Erythroblast (primary cell): Measurements from ENCODE around the gene ZC3H12A.
"Not testable (repeated sequence)": the region's sequence is repeated elsewhere in the genome, so short reads cannot be mapped to it uniquely, and the experiment has no call there.

Experiments
- DNase-seq, 2 experiments: peaks; one replicate each; lab custom pipeline; 2025; lab: John Stamatoyannopoulos, UW
- GATA1 ChIP-seq: IDR thresholded peaks from 2 replicates; pipeline ENCODE4 v1.6.1; 2011; ENCODE audit warnings: low read depth, mild to moderate bottlenecking, control low read depth, low read length, moderate library complexity
- POLR2A ChIP-seq: IDR thresholded peaks from 2 replicates; pipeline ENCODE4 v1.6.1; 2011; ENCODE audit warnings: mild to moderate bottlenecking, low read length

Gene ZC3H12A

DNA sequence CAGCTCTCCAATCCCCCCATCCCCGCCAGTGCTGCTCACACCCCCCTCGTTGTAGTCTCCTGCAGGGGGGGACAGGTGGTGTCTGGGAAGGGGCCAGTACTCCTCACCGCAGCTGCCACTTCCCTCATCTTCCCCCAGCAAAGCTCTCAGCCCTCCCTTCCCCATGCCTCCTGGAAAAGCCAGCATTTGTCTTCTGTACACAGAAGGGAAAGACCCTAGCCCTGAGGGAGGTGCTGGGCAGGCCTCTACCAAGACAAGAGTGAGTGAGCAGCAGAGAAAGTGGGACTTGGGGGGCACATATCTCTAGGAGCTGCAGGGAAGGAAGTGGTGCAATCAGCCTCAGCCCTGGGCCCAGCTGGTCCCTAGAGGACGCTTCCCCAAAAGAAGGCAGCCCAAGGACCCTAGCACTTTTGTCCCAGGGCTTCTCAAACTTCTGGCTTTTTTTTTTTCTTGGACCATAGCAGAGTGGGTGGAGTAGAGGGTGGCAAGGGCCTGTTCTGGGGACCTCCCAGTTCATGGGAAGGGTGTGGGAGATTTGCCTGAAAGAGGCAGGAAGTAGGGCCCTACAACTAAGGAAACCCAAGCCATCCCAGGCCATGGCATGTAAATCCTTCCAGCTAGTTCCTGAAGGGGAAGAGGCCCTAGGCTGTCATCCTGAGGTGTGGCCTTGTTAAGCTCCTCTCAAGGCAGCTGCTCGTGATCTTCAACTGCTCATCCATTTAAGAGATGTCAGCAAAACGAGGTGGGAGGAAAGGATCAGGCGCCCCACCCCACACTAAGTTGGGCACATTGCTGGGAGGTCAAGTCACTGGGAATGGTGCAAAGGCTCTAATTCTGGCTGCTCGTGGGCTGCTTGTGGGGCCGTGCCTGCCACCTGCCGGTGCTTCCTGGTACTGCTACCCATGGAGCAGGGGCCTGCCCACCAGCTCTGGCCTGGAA lies 12.6 kb downstream of the ZC3H12A start:
- DNase-seq: peak; percentile 74 to 88
- TF ChIP-seq POLR2A: no peak
- no peak for TF ChIP-seq GATA1

DNA sequence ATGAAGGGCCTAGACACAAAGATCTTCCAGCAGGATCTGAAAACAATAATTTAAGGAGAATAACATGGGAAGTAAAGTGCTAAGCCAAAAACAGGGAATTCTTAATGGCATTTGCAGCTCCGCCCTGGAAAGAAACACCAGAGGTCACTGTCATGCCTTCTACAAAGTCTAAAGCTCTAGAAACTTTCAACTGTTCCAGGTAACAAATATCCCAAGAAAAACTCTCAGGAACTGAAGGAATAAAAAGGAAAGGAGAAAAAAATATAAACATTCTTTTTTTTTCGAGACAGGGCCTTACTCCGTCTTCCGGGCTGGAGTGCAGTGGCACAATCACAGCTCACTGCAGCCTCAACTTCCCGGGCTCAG lies 13.2 kb downstream of the ZC3H12A start:
- TF ChIP-seq GATA1 (no peak), POLR2A (no peak)

DNA sequence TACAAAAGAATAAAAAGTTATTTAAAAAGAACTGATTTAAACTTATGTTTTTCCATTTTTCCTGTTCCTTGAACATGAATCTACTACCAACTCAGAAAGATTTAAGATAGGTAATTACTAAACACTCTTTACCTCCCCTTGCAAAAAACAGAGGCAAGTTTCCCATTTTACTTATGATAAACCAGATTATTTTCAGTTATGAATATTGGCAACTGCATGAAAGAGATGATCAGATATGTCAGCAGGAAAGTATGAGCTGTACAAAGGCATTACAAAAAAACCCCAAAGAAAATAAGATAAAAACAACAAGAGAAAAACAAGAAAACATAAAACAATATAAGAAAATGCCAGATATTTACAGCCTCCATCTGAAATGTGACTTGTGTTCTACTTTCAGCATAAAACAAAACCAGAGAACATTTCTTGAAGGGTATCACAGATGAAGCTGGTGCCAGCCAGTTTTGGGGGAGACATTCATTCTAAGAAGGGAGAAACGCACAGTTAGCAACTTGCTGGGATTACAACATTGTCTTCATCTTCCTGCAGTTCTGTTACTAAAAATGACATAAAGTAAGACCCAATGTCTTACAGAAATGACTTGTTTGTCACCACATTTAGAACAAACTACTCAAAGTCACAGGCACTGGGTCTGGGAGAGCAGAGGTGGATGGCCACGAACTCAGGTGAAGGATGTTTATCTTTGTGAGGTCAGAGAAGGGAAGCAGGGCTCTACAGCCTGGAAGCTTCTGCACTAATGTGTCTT lies 19.1 kb downstream of the ZC3H12A start:
- no peak for DNase-seq
- no peak for TF ChIP-seq POLR2A
- TF ChIP-seq GATA1: no peak

More for the DNA sequence above, 13.2 kb downstream of the ZC3H12A start:
- DNase-seq: no peak

DNA sequence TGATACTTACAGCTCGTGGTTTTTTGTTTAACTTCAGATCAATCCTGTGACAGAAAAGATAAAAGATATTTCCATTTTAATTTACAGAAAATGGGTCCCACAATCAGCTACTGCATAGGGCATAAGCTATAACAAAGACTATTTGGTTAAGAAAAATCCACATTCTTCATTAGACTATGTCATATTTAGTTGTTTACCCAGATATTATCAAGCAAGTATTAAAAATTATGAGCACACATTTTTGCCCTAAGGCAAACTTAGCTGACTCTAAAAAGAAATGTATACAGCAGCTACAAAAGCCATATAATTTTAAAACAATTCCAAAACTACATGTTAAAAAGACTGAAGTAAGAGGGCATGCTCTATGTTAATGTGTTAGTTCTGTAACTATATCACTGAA lies 21.5 kb downstream of the ZC3H12A start:
- no peak for DNase-seq
- TF ChIP-seq POLR2A: no peak
- TF ChIP-seq GATA1: no peak

DNA sequence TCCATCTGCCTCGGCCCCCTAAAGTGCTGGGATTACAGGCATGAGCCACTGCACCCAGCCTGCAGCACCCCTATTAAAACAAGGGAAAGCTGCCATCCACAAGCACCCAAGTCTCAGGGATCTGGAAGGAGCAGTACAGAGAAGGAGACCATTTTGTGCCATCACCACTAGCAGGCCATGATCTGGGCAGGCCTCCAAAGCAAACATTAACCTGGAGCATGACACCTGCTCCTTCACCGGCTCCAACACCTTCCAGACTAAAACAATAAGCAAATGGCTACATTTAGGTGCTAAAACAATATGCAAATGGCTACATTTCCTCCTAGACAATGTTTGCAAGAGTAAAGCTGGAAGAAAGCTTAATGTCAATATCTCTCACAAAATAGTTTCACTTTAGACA lies 23.5 kb downstream of the ZC3H12A start:
- no peak for TF ChIP-seq POLR2A
- no peak for TF ChIP-seq GATA1
- DNase-seq: no peak

DNA sequence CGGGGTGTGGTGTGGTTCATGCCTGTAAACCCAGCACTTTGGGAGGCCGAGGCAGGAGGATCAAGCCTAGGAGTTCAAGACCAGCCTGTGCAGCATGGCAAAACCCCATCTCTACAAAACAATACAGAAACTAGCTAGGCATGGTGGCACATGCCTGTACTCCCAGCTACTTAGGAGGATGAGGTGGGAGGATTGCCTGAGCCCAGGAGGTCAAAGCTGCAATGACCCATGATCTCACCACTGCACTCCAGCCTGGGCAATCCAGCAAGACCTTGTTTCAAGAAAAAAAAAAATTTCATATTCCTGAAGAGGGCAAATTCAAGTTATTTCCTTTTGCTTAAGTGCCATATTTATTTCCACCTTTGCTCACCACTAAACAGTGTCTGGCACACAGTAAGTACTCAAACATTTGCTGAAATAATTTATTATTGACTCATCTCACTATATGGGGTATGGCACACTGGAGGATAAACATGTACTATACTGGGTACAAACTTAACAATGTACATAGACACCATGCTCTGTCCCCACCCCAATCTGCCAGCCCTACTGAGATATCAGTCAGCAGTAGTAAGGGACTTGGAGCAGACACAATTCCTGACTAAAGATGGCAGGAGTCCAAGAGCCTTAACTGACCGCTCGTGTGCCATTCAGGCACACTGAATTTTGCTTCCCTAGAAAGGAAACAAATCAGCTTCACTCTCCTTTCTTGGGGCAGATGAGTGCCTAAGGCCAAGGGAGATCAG lies 24.7 kb downstream of the ZC3H12A start:
- no peak for TF ChIP-seq GATA1
- TF ChIP-seq POLR2A: no peak
- peak; percentile 60 to 67 for DNase-seq

DNA sequence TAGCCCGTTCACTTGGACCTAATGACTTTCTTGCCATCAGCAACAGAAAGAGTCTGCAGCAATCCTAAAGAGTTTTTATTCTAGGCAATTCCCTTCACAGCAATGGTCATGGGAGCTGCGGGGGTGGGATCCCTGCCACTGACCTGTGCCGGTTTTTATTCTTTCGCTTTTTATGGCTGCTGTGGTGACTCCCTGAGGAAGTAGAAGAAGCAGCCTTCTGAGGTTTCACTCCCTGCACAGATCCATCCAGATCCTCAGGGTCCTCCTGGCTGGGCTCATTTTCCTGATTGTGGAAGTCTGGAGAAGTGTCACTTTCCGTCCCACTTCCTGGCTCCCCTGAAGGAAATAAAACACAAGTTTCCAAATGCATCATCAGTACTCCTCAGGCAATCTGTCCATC lies 27.3 kb downstream of the ZC3H12A start:
- DNase-seq: no peak
- TF ChIP-seq POLR2A: no peak
- TF ChIP-seq GATA1: no peak

DNA sequence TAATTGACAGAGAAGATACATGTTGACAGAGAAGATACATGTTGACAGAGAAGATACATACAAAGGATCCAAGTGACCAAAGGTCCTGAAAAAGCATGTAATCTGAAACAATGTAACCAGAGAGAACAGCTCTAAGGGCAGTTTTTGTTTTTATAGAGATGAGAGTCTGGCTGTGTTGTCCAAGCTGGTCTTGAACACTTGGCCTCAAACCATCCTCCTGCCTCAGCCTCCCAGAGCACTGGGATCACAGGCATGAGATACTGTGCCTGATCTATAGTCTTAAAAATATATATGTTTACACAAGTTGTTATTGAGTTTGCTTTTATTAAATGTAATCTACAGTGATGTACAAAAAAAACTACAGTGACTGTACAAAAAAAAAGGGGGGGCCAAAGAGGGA lies 27.7 kb downstream of the ZC3H12A start:
- TF ChIP-seq POLR2A: no peak
- no peak for DNase-seq

DNA sequence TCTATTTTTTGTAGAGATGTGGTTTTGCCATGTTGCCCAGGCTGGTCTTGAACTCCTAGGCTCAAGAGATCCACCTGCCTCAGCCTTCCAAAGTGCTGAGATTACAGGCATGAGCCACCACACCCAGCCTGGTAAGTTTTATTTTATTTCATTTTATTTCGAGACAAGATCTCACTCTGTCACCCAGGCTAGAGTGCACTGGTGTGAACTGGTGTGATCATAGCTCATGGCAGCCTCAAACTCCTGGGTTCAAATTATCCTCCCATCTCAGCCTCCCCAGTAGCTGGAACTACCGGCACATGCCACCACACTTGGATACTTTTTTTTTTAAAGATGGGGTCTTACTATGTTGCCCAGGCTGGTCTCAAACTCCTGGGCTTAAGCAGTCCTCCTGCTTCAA lies 28.4 kb downstream of the ZC3H12A start:
- not testable (repeated sequence) for DNase-seq

DNA sequence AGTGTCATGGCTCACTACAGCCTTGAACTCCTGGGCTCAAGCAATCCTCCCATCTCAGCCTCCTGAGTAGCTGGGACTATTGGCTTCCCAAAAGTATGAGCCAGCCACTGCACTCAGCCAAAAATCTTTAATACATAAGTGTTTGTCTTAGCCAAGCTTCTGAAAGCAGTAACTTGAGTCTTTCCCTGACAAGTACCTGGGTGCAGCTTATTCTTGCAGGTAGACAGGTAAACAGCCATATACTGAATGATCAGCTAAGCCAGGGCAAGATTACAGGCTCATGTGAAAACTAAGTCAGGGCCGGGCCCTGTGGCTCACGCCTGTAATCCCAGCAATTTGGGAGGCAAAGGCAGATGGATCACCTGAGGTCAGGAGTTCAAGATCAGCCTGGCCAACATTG lies 32.4 kb downstream of the ZC3H12A start:
- no peak for TF ChIP-seq POLR2A
- no peak for TF ChIP-seq GATA1
- no peak for DNase-seq

DNA sequence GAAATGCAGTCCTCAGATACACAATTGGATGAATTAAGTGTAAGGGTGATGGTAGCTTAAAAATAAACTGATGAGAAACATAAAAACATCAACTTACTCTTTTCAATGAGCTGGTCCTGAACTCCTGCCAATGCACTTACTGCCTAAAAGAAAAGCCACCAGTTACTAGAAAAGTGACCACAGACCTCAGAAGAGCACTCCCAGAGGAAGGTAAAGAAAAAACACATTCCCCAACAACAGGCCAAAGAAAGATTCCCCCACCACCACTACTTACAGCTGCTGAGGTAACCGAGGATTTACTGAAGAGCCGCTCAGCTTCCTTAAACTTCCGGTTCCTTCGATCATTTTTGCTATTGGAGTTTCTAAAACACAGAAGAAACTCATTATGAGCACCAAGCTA lies 34.8 kb downstream of the ZC3H12A start:
- TF ChIP-seq POLR2A (no peak), GATA1 (no peak)
- peak in 1 of 2 experiments; percentile 8 for DNase-seq

DNA sequence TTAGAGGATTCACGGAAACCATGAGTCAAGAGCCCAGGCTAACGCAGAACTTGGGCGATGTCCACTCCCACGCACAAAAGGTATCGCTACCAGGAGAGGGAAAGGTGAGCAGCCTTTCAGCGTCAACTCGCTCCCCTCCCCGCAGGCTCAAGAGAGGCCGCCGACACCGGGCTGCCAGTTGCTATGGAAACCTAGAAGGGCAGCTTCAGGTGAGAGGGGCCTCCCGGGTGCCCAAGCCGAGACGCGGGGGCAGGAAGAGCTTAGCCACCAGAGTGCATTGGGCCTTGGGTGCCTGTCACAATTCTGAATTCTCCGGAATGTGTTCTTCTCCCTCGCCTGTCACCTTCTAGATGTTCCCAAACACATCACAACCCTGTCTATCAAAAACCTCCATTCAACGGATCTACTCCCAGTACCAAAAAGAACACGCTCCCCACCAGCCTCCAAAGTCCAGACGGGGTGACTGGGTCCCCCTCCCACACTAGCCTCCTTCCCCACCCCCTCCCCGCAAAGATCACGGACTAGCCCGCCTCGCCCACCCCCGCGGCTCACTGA lies 39.5 kb downstream of the ZC3H12A start:
- peak; percentile 46 to 66 for DNase-seq
- no peak for TF ChIP-seq GATA1
- no peak for TF ChIP-seq POLR2A

DNA sequence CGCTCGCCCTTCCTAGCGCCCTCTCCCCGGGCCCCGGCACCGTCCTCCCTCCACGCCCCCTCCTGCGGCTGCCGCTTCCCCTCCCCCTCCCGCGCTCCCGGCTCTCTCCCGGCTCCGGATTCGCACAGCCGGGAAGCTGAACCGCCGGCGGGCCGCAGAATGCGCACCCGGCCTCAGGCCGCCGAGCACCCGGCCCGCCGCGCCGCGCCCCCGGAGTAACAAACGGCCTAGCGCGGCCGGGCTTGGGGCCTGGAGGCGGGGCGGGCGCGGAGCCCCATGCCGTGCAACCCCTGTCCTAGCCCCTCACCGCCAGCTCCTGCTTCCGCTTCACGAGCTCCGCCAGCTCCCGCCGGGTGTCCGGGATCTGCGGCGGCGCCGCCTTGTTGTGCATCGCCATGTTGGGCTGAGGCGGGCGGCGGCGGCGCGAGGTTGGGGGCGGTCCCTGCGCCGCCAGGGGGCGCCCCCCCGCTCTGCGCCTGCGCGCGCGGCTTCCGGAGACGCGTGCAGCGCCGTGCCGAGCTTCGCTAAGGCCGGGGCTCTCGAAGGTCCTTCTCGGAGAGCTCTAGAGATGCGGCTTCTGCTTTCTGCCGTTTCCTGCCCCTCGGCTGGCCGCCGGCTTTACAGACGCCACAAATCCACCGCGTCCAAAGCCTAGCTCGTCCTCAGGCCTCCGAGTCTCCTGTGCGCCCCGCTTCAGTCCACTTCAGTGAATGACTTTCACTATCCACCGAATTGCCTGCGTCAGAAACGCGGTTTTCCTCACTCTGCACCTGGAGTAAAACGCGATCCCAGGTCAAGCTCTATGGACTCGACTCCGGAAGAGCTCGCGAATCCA lies 40.2 kb downstream of the ZC3H12A start, which contains the start of gene MEAF6:
Gene MEAF6, minus strand, starts transcription at position 417 of the 835 bp plus-strand sequence. Its CDS starts 20 bp downstream, at position 397.
- DNase-seq: peak; percentile 87 to 93
- TF ChIP-seq POLR2A (peak; percentile 87), GATA1 (no peak)
